Stomach (tissue), 9 donors: ENCODE results near the gene TK1. TPM values are rescaled to one million over a fixed set of nuclear protein-coding genes. Genes with fewer than 3 reads are reported as not detected.
"Not testable (repeated sequence)": the region's sequence is repeated elsewhere in the genome, so short reads cannot be mapped to it uniquely, and the experiment has no call there.

ENCODE experiments used
- DNase-seq, 2 donors: peaks; one replicate each; pipeline versions ENCODE4 v3.0.0 to v3.0.0-alpha.2; 2013 to 2019
- H3K27ac ChIP-seq, 5 donors: fragments of 200-600 bp in 4 of 5; sonication (generic) in 4 of 5; one replicate each; pipeline ENCODE4 v1.5.1; 2013 to 2019; ENCODE audit warnings: mild to moderate bottlenecking in 1 of 5, moderate library complexity in 1 of 5
- H3K27me3 ChIP-seq, 3 donors: fragments of 200-600 bp; sonication (generic); one replicate each; pipeline ENCODE4 v1.5.1; 2017 to 2019; ENCODE audit warnings: mixed run types in 1 of 3
- H3K36me3 ChIP-seq, 4 donors: fragments of 200-600 bp; sonication (generic); 1 replicate in 3 of 4; 2 replicates in 1 of 4; pipeline ENCODE4 v1.5.1; 2016 to 2019
- H3K4me1 ChIP-seq, 4 donors: fragments of 200-600 bp; sonication (generic); one replicate each; pipeline ENCODE4 v1.5.1; 2016 to 2019
- H3K4me3 ChIP-seq, 4 donors: fragments of 200-600 bp; sonication (generic) in 3 of 4; one replicate each; pipeline ENCODE4 v1.5.1; 2016 to 2019; ENCODE audit warnings: mild to moderate bottlenecking in 1 of 4
- H3K9me3 ChIP-seq, 4 donors: fragments of 200-600 bp; sonication (generic); one replicate each; pipeline ENCODE4 v1.5.1; 2016 to 2019
- CTCF ChIP-seq, 7 experiments: fragments of 450-650 bp in 4 of 7; fragments of 200-600 bp in 3 of 7; sonication (generic) in 3 of 7; IDR thresholded peaks; one replicate each; pipeline ENCODE4 v1.5.1; 2016 to 2019; ENCODE audit warnings: antibody characterized with exemption in 7 of 7, control low read depth in 2 of 7, mild to moderate bottlenecking in 1 of 7
- EP300 ChIP-seq: sonication (generic); formaldehyde crosslinking; IDR thresholded peaks from one replicate; pipeline ENCODE4 v1.6.1; 2017; ENCODE audit warnings: antibody characterized with exemption
- POLR2A ChIP-seq, 4 donors: fragments of 450-650 bp; IDR thresholded peaks; one replicate each; pipeline ENCODE4 v1.6.1; 2016; ENCODE audit warnings: antibody characterized with exemption in 4 of 4, control low read depth in 2 of 4, mild to moderate bottlenecking in 1 of 4, moderate library complexity in 1 of 4
- POLR2AphosphoS5 ChIP-seq, 3 donors: sonication (generic); formaldehyde crosslinking; IDR thresholded peaks; one replicate each; pipeline ENCODE4 v1.6.1; 2016; ENCODE audit warnings: antibody characterized with exemption in 3 of 3
- WGBS, 5 donors: extraction: QIAGEN DNeasy Blood & Tissue Kit in 3 of 5; methylation state at CpG; one replicate each; pipeline versions ENCODE4 v1.1.5 to v1.1.7; 2013 to 2018; 5-methylcytosine and 5-hydroxymethylcytosine counted together
- intact Hi-C: fragments of 100-400 bp; cut with DNase I; formaldehyde crosslinking; loops from one replicate; pipeline ENCODE4 v1.15.1; 2023; ENCODE audit warnings: low total_unique reads
- polyA plus RNA-seq, 3 donors: library from polyadenylated mRNA; stranded (reverse); fragments of 200-250 nt; gene quantifications; one replicate each; pipeline ENCODE4 v1.2.3, GENCODE V29; 2013
- total RNA-seq, 5 donors: library from RNA; depleted of rRNA; stranded (reverse); fragments of >200 nt; gene quantifications; one replicate each; pipeline versions ENCODE4 v1.1.0 to v1.2.3, GENCODE V29; 2014 to 2016
- donor health status: healthy with polysubstance abuse.
- donor health status: Bipolar disorder and iron deficiency.
- donor health status: healthy.

TK1 gene
- total and polyA plus RNA-seq, 8 donors, result 4.5 to 38.1 (median 17.7) TPM

DNA sequence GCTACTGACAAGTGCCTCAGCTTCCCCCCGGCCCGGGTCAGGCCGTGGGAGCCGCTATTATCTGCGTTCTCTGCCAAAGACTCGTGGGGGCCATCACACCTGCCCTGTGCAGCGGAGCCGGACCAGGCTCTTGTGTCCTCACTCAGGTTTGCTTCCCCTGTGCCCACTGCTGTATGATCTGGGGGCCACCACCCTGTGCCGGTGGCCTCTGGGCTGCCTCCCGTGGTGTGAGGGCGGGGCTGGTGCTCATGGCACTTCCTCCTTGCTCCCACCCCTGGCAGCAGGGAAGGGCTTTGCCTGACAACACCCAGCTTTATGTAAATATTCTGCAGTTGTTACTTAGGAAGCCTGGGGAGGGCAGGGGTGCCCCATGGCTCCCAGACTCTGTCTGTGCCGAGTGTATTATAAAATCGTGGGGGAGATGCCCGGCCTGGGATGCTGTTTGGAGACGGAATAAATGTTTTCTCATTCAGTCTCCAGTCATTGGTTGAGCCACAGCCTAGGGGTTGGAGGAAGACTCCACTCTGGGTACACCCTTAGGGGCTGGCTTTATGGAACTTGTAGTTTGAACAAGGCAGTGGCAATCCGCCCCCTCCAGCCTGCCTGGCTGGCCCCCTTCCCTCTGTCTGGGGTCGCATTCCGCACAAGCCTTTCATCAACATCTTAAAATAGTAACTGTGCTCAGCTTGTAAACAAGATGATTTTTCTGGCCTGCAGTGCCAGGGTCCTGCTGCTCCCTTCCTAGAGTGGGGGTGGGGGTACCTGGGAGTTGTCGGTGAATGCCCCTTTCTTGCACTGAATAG lies 14.4 kb downstream of the TK1 start:
- TF ChIP-seq POLR2AphosphoS5 (IDR thresholded peaks at IDR 0.05), result peak in 2 of 3 donors; percentile 54
- TF ChIP-seq EP300, result no peak
- no peaks in the 10 kb centered on the region for H3K27me3 ChIP-seq
- intact Hi-C loops, result no loop called here
- H3K27ac ChIP-seq, result peak overlapping the region; percentile 73 to 97 (median 93)
- H3K9me3 ChIP-seq, result no peaks in the 10 kb centered on the region
- H3K36me3 ChIP-seq, result peaks cover 6 to 24% (median 21%) of the 10 kb centered on the region in 4 donors
- peak; percentile 73 to 83 for DNase-seq
- WGBS, 5 donors, result 22 to 40% (median 29%) methylated on average over 14 to 19 of the region's 19 CpGs
- H3K4me3 ChIP-seq, result peak overlapping the region in 2 of 4 donors; percentile 10 to 33
- H3K4me1 ChIP-seq, result peaks cover 82 to 91% (median 87%) of the 10 kb centered on the region in 4 donors

DNA sequence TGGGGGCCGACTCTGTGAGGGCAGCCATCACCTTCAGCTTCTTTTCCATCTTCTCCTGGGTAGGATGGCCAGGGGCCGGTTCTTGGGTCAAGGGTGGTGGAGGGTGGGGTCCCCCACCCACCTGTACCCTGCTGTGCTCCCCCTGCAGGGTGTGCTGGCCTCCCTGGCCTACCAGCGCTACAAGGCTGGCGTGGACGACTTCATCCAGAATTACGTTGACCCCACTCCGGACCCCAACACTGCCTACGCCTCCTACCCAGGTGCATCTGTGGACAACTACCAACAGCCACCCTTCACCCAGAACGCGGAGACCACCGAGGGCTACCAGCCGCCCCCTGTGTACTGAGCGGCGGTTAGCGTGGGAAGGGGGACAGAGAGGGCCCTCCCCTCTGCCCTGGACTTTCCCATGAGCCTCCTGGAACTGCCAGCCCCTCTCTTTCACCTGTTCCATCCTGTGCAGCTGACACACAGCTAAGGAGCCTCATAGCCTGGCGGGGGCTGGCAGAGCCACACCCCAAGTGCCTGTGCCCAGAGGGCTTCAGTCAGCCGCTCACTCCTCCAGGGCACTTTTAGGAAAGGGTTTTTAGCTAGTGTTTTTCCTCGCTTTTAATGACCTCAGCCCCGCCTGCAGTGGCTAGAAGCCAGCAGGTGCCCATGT lies 15.1 kb downstream of the TK1 start:
- intact Hi-C loops, H3K27me3 ChIP-seq, H3K9me3 ChIP-seq, DNase-seq: not testable (repeated sequence)
- Histone ChIP-seq H3K27ac (peak overlapping the region; percentile 73 to 97 (median 93)), H3K4me1 (peaks cover 76 to 85% (median 81%) of the 10 kb centered on the region in 4 donors), H3K36me3 (peaks cover 6 to 24% (median 21%) of the 10 kb centered on the region in 4 donors), H3K4me3 (peak overlapping the region in 2 of 4 donors; percentile 10 to 33)
- WGBS, 5 donors, result 66 to 73% (median 68%) methylated on average over 15 to 19 of the region's 19 CpGs

DNA sequence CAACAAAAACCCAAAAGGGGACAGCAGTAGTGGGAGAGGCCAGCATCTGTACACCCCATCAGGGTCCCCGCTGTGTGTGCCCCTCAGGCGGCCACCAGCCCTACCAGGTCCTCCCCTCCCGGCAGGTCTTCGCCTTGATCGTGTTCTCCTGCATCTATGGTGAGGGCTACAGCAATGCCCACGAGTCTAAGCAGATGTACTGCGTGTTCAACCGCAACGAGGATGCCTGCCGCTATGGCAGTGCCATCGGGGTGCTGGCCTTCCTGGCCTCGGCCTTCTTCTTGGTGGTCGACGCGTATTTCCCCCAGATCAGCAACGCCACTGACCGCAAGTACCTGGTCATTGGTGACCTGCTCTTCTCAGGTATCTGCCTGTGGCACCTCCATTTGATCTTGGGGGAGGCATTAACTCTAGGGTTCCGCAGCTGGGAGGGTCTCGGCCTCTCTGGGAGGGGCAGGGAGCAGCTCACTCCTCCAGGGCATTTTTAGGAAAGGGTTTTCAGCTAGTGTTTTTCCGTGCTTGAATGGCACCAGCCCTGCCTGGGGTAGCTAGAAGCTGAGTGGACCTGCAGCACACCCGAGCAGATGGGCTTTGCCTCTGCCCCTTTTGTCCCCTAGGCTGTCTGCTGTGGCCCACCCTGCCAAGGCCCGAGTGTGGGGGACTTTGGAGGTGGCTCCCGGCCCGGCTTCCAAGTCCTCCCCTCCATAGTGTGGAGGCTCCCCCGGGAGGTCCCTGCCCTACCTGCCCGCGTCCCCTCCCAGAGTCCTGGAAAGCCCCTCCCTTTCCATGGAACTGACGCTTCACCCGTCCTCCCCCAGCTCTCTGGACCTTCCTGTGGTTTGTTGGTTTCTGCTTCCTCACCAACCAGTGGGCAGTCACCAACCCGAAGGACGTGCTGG lies 15.9 kb downstream of the TK1 start:
- Histone ChIP-seq H3K36me3 (peaks cover 6 to 24% (median 21%) of the 10 kb centered on the region in 4 donors), H3K9me3 (no peaks in the 10 kb centered on the region), H3K27ac (peak overlapping the region; percentile 5 to 97 (median 93)), H3K27me3 (no peaks in the 10 kb centered on the region), H3K4me3 (peak overlapping the region in 1 of 4 donors; percentile 10), H3K4me1 (peaks cover 69 to 77% (median 74%) of the 10 kb centered on the region in 4 donors)
- no peak for DNase-seq
- TF ChIP-seq POLR2A (IDR thresholded peaks at IDR 0.05), result no peak
- TF ChIP-seq CTCF (IDR thresholded peaks at IDR 0.05), result no peak
- no peak for TF ChIP-seq POLR2AphosphoS5 (IDR thresholded peaks at IDR 0.05)
- no peak for TF ChIP-seq EP300
- WGBS, 5 donors, result 71 to 79% (median 74%) methylated on average over 30 to 31 of the region's 31 CpGs
- intact Hi-C loops, result no loop called here

DNA sequence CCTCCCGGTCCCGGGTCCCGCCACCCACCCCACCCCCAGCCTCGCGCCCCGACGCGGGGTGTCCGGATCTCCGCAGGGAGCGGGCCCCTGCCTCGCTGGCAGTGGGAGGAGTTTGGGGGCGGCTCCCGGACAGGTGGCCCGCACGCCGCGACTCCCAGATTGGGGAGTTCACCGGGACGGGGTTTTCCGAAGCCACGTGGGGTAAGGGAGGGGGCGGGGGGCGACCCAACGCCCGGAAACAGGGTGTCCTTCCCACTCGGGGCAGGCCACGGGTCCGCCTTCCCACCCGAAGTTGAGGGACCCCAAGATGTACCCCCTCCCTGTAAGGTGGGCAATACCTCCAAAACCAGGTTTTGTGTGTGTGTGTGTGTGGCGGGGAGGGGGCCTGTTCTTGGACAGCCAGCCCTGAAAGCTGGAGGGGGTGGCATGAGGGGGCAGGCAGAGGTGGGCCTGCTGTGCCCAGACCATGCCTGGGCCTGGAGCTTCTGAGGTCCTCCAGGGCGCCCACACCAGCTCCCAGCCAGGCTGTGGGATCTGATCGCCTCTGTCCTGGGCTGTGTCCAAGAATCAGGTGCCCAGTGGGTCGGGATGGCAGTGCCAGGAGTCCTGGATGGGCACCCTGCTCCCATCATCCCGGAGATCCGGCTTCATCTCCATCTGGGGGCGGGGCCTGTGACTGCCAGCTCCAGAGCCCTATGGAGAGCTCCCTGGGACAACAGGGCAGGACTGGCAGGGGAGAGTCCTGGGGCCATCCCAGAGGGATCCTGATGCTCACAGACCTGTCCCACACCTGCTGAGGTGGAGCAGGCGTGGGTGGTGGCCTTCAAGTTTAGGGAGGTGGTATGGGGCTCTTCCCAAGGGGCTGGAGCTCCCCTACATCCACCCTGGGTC lies 17.7 kb downstream of the TK1 start:
- no peak for TF ChIP-seq POLR2AphosphoS5 (IDR thresholded peaks at IDR 0.05)
- no peak for TF ChIP-seq POLR2A (IDR thresholded peaks at IDR 0.05)
- TF ChIP-seq EP300, result no peak
- no peak for TF ChIP-seq CTCF (IDR thresholded peaks at IDR 0.05)
- peak; percentile 72 to 80 for DNase-seq
- intact Hi-C loops, result no loop called here
- Histone ChIP-seq H3K4me3 (peak overlapping the region; percentile 73 to 97 (median 92)), H3K9me3 (no peaks in the 10 kb centered on the region), H3K36me3 (peaks cover 6 to 24% (median 21%) of the 10 kb centered on the region in 4 donors), H3K27me3 (no peaks in the 10 kb centered on the region), H3K27ac (peak overlapping the region; percentile 90 to 97 (median 93)), H3K4me1 (peaks cover 51 to 62% (median 61%) of the 10 kb centered on the region in 4 donors)
- WGBS, 5 donors, result 0 to 7% (median 6%) methylated on average over 5 to 38 of the region's 38 CpGs
